WERI-Rb-1 (cell line): Measurements from ENCODE around the gene THRSP.
"Not testable (repeated sequence)": the region's sequence is repeated elsewhere in the genome, so short reads cannot be mapped to it uniquely, and the experiment has no call there.

Experiments
- DNase-seq: peaks from one replicate; pipeline ENCODE4 v3.0.0-alpha.2; 2020
- H3K27ac ChIP-seq: fragments of 250-450 bp; sonication (Bioruptor Pico); 2 replicates; pipeline ENCODE4 v1.5.1; 2020; ENCODE audit warnings: mild to moderate bottlenecking, moderate library complexity
- H3K27me3 ChIP-seq: fragments of 250-450 bp; sonication (Bioruptor Pico); 2 replicates; pipeline ENCODE4 v1.5.1; 2021; ENCODE audit warnings: mild to moderate bottlenecking, low read depth, moderate library complexity; ENCODE audit not compliant: insufficient read depth, severe bottlenecking
- H3K36me3 ChIP-seq: fragments of 250-450 bp; sonication (Bioruptor Pico); 2 replicates; pipeline ENCODE4 v1.5.1; 2020; ENCODE audit warnings: mild to moderate bottlenecking, moderate library complexity
- H3K4me3 ChIP-seq: 2 replicates; pipeline ENCODE4 v1.5.1; 2011; ENCODE audit warnings: low read depth, mild to moderate bottlenecking, control low read depth, low read length
- H3K9me3 ChIP-seq: fragments of 250-450 bp; sonication (Bioruptor Pico); 2 replicates; pipeline ENCODE4 v1.5.1; 2021; ENCODE audit warnings: mild to moderate bottlenecking, moderate library complexity; ENCODE audit not compliant: severe bottlenecking
- CTCF ChIP-seq: IDR thresholded peaks from 2 replicates; pipeline ENCODE4 v1.5.1; 2011; ENCODE audit warnings: low read depth, mild to moderate bottlenecking, control low read depth, inconsistent platforms, low read length

Gene THRSP

GRCh38 chr11:78022397-78023396, 41.0 kb upstream of the THRSP start, which contains the start of gene KCTD14:
Gene KCTD14, minus strand, starts transcription at chr11:78023276. Its CDS starts 27 bp downstream, at chr11:78023249.
- no peak for TF ChIP-seq CTCF
- Histone ChIP-seq H3K4me3 (no peak within 1 kb of the TSS), H3K36me3 (no peaks in the 10 kb centered on the region), H3K27ac (no peak within 1 kb of the TSS), H3K27me3 (no peaks in the 10 kb centered on the region), H3K9me3 (no peaks in the 10 kb centered on the region)
- DNase-seq = no peak

- Histone ChIP-seq H3K4me3 (no peak overlapping the region), H3K27ac (no peak overlapping the region), H3K9me3 (no peaks in the 10 kb centered on the region), H3K36me3 (no peaks in the 10 kb centered on the region), H3K27me3 (no peaks in the 10 kb centered on the region)
- DNase-seq = no peak
- TF ChIP-seq CTCF = no peak
Measured at GRCh38 chr11:78023426-78023825, 40.2 kb upstream of the THRSP start.

- H3K4me3 ChIP-seq = no peak overlapping the region
- DNase-seq = no peak
- no peaks in the 10 kb centered on the region for H3K36me3 ChIP-seq
- no peaks in the 10 kb centered on the region for H3K27me3 ChIP-seq
- no peak overlapping the region for H3K27ac ChIP-seq
- no peaks in the 10 kb centered on the region for H3K9me3 ChIP-seq
- TF ChIP-seq CTCF = no peak
Measured at GRCh38 chr11:78025378-78025777, 38.3 kb upstream of the THRSP start.

- Histone ChIP-seq H3K9me3 (no peaks in the 10 kb centered on the region), H3K4me3 (no peak overlapping the region), H3K27me3 (no peaks in the 10 kb centered on the region), H3K27ac (no peak overlapping the region), H3K36me3 (no peaks in the 10 kb centered on the region)
- TF ChIP-seq CTCF = no peak
- DNase-seq = no peak
Measured at GRCh38 chr11:78027759-78028158, 35.9 kb upstream of the THRSP start.

- DNase-seq, H3K27ac ChIP-seq, H3K36me3 ChIP-seq, H3K9me3 ChIP-seq, H3K27me3 ChIP-seq, H3K4me3 ChIP-seq: not testable (repeated sequence)
Measured at GRCh38 chr11:78028423-78028822, 35.2 kb upstream of the THRSP start.

GRCh38 chr11:78030429-78031325, 33.0 kb upstream of the THRSP start:
- Histone ChIP-seq H3K27ac (no peak overlapping the region), H3K27me3 (no peaks in the 10 kb centered on the region), H3K9me3 (no peaks in the 10 kb centered on the region), H3K4me3 (no peak overlapping the region), H3K36me3 (no peaks in the 10 kb centered on the region)
- no peak for DNase-seq
- TF ChIP-seq CTCF = no peak
